HFF-Myc (cell line): ENCODE results near the gene FBXO3.

ENCODE experiments used
- DNase-seq: peaks from one replicate; pipeline ENCODE4 v3.0.0-alpha.2; 2011; ENCODE audit warnings: low read depth; ENCODE audit errors: extremely low read depth
- H3K4me3 ChIP-seq: replicated peaks from 2 replicates; pipeline ENCODE4 v1.5.1; 2011; ENCODE audit warnings: low read depth, mild to moderate bottlenecking, control low read depth, low read length
- TF ChIP-seq, protein P1 (sequence below): IDR thresholded peaks from 2 replicates; pipeline ENCODE4 v1.5.1; 2012; ENCODE audit warnings: mild to moderate bottlenecking, low read depth, low read length, control low read depth; ENCODE audit errors: missing control alignments

FBXO3 gene

GRCh38 chr11:33706546-33706945 lies 67.8 kb downstream of the FBXO3 start:
- TF ChIP-seq, protein P1, sequence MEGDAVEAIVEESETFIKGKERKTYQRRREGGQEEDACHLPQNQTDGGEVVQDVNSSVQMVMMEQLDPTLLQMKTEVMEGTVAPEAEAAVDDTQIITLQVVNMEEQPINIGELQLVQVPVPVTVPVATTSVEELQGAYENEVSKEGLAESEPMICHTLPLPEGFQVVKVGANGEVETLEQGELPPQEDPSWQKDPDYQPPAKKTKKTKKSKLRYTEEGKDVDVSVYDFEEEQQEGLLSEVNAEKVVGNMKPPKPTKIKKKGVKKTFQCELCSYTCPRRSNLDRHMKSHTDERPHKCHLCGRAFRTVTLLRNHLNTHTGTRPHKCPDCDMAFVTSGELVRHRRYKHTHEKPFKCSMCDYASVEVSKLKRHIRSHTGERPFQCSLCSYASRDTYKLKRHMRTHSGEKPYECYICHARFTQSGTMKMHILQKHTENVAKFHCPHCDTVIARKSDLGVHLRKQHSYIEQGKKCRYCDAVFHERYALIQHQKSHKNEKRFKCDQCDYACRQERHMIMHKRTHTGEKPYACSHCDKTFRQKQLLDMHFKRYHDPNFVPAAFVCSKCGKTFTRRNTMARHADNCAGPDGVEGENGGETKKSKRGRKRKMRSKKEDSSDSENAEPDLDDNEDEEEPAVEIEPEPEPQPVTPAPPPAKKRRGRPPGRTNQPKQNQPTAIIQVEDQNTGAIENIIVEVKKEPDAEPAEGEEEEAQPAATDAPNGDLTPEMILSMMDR: no peak
- DNase-seq: no peak
- H3K4me3 ChIP-seq: no peak overlapping the region

DNA sequence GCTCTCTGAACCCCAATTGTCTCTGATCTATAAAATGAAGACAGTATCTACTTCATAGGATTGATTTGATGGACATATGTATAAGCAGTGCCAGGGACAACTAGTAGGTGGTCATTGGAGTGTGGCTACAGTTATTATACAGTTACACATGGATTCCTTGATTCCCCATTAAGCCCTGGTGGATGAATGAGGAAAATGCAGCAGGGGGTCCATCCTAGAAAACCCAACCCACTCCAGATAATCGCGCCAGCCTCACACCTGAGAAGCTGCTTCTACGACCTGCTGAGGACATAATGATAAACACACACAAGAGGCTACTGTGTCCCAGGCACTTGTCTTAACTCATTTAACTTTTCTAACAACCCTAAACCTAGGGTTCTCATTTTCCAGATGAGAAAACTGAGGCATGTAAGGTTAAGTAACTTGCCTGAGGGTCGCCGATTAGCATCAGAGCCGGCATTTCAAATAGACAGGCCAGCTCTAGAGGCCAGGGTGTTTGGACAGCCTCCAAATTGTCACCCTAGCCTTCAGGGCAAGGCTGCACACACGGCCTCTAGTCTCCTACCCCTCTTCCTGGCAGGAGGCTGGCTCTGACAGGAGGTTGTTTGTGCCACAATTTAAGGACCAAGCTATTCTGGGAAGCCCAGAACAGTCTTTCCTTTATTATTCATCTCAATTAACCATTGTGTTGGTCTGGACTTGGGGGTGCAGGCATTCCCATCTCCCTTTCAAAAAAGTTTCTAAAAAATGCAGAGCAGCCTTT lies 69.9 kb downstream of the FBXO3 start:
- TF ChIP-seq, protein P1: no peak
- H3K4me3 ChIP-seq: no peak overlapping the region
- no peak for DNase-seq

DNA sequence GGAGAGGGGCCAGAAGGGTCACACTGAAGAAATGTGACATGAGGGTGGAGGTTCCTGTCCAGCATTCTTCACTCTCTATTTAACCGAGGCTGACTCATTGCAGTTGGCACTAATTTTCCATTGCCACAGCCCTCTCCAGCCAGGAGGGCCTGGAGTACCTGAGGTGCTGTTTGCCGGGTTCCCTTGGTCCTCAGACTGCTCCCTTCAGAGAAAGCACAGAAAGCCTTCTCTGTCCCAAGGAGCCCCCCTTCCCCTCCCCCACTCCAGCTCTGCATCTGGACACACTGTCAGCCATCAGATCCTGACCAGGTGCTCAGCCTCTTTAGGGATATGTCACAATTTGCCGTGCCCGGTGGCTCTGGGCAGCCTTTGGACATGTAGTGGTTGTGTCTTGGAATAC lies 70.5 kb downstream of the FBXO3 start:
- TF ChIP-seq, protein P1: no peak
- DNase-seq: no peak
- H3K4me3 ChIP-seq: no peak overlapping the region

- no peak for DNase-seq
- TF ChIP-seq, protein P1: no peak
- H3K4me3 ChIP-seq: no peak overlapping the region
These were observed 71.1 kb downstream of the FBXO3 start for GRCh38 chr11:33703234-33703633.

GRCh38 chr11:33701302-33702230 lies 72.8 kb downstream of the FBXO3 start:
- no peak for DNase-seq
- H3K4me3 ChIP-seq: peak overlapping the region; percentile 37
- TF ChIP-seq, protein P1: no peak

DNA sequence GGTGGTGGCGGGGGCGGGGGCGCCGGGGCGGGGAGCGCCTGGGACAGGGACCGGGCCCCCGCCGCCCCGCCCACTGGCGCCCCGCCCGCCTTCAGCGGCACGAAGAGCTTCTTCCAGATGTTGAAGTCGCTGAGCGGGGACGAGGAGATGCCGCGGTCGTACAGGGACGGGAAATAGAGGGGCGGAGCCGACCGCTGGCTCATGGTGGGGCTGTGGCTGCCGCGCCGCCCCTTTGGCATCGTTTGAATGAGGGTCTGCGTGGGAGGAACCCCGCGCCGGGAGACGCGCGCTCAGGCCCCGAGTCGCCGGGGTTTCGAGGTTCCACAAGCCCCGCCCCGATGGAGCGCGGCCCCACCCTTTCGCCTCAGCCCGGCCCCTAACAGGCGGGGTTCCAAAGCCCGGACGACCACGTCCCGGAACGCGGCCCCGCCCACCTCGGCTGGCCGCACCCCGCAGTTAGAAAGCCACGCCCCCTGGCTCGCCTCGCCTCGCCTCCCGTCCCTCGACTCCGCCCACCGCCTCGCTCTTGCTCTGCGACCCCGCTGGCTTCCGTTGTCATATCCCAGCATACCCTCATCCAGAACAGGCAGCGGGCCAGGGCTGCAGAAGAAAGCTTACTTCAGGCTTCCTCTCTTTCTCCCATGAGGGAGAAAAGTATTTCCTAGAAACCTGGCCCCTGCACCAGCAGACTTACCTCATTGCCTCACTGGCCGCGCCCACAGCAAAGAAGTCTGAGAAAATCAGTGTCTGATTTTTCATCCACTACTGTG lies 73.6 kb downstream of the FBXO3 start, which contains the start of gene C11orf91:
Gene C11orf91 (minus strand): TSS at position 325 of the 770 bp plus-strand sequence. CDS start 86 bp downstream, at position 239.
- peak within 1 kb of the TSS; percentile 37 for H3K4me3 ChIP-seq
- TF ChIP-seq, protein P1: no peak
- peak; percentile 87 for DNase-seq
